Fibroblast of skin of abdomen (primary cell): ENCODE data around the gene SEPTIN3. TPM values are rescaled to one million over a fixed set of nuclear protein-coding genes. Genes with fewer than 3 reads are reported as not detected.

Source experiments
- DNase-seq: peaks from one replicate; pipeline ENCODE4 v3.0.0-alpha.2; 2013
- polyA plus RNA-seq, 2 experiments: library from polyadenylated mRNA; unstranded; fragments of 120-200 nt; gene quantifications; one replicate each; pipeline ENCODE4 v1.2.1, GENCODE V29; 2013; ENCODE audit not compliant: insufficient read length in 2 of 2

SEPTIN3 gene
- 0.41 TPM for polyA plus RNA-seq (2013, experiment 1 of 2; ENCODE audit: insufficient read length)
- polyA plus RNA-seq (2013, experiment 2 of 2; ENCODE audit: insufficient read length), result 0.37 TPM

- no peak for DNase-seq
Measured at GRCh38 chr22:41969110-41969646, at the start of gene SEPTIN3. Gene SEPTIN3 (plus strand): TSS chr22:41969443. CDS start chr22:41971493, 2,050 bp downstream.

DNA sequence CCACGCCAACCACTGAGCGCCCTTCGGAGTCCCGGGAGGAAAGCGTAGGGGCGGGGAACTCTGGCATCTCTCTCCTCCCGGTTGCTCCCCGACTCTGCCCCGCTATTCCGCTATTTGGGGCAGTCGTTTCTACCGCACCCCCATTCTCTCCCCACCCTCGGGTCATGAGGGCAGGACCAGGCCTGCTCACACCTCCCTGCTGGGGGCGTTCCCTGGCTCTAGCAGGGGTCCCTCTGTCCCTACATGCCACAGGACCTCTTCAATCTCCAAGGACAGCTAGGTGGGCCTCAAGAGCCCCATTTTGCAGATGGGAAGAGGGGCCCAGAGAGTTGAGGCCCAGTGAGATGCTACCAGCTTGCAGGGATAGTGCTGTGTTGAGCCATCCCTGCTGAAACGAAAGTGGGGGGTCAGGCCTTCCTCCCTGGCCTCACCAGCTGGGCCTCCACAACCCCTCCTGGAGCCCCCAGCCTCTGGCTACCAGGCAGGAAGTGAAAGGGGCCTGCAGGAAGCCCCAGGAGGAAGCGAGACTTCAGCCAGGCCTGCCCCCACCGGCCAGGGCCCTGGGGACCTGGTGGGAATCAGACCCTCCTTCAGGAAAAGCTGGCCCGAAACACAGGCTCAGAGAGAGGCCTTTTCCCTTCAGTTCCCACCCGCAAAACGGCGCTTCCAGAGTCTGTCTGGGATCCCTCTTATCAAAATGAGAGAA, 48.8 kb upstream of the SEPTIN3 start:
- DNase-seq, result no peak

DNA sequence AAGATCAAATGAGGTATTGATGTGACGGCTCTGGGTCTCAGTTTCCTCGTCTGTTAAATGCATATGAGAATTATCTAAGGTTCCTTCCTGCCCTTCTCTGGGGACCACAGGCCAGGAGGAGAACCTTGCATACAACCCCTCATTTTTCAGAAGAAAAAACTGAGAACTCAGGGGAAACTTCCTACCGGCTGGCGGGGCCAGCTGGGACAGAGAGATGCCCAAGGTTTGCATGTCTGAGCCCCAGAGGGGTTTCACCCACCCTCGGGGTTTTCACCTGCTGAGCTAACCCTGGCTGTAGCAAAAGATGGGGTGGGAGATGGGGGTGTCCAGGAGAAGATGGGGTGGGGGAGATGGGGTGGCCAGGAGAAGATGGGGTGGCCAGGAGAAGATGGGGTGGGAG, 46.9 kb upstream of the SEPTIN3 start:
- DNase-seq, result no peak

DNA sequence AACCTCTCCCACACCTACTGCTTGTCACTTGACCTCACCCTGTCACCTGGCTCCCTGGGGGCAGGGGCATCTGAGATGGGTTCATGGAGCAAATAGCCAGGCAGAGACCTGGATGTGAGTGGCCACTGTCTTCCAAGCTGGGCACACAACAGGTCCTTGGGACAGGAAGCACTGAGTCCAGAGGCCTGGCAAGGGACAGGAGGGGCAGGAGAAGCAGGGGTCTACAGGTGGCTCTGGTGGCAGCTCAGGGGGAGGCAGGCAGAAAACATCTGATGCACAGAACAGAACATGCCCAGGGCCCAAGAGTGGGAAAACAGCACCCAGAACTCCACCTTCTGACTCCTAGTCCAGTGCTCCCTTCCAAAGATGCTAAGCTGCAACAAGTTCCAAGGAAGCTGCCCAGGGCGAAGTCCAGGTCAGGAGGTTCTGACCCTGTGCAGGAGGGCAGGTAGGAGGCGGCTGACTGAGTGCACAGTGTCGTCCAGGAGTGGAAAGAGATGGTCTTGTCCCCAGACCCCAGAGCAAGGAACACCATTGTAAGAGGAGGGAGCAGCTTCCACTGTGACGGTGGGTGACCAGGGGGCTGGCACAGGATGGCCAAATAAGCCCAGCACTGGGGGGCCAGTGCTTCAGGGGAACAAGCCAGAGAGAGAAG, 46.2 kb upstream of the SEPTIN3 start:
- DNase-seq, result no peak

GRCh38 chr22:41923595-41924276, 45.5 kb upstream of the SEPTIN3 start:
- DNase-seq, result no peak

GRCh38 chr22:41925783-41926460, 43.3 kb upstream of the SEPTIN3 start:
- DNase-seq, result peak; percentile 31

- DNase-seq, result no peak
Measured at GRCh38 chr22:41927813-41928212, 41.4 kb upstream of the SEPTIN3 start.

GRCh38 chr22:41928593-41929417, 40.4 kb upstream of the SEPTIN3 start:
- no peak for DNase-seq

DNA sequence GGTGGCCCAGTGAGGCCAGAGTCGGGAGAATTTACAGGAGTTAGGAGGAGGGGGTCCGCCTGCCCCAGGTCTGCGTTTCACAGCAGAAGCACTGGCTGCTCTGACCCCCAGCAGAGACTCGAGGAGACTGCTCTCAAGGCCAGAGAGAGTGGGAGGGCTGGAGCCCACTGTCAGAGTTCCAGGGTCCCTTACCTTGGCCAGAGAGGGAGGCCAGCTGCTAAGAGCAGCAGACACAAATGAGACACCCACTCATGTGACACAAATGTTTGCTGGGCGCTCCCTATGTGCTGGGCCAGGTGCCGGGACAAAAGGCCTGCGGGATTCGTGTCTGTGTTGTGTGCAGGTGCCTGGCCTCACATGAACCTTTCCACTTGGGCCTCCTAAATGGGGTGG, 39.8 kb upstream of the SEPTIN3 start:
- DNase-seq, result no peak

DNA sequence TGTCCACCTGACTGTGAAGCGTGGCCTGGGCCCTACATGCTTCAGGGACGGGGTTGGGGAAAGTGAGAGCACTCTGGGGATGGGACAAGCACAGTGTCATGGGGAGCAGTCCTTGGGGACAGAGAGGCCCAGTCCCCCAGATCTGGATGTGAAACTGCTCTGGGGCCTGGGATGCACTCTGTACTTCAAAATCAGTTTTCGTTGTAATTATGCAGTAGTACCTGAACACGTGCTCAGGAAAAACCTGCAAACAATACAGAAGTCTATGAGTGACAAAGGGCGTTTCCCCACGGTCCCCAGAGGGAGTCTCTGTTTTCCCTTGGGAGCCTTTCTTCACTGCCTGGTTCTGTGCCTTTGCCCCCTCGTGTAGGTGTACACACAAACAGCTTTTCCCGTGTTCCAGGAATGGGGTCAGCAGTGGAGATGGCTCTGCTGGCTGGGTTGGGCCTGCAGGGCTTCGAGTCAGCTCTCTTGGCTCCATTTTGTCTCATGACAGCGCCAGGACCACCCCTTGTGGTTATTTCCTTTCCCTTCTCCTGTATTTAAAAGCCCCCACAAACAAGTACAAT, 37.5 kb upstream of the SEPTIN3 start:
- no peak for DNase-seq

- no peak for DNase-seq
Measured at GRCh38 chr22:41932353-41932752, 36.9 kb upstream of the SEPTIN3 start.

- DNase-seq, result no peak
Measured at GRCh38 chr22:41933411-41934177, 35.6 kb upstream of the SEPTIN3 start.

- no peak for DNase-seq
Measured at GRCh38 chr22:41934284-41935014, 34.8 kb upstream of the SEPTIN3 start.

DNA sequence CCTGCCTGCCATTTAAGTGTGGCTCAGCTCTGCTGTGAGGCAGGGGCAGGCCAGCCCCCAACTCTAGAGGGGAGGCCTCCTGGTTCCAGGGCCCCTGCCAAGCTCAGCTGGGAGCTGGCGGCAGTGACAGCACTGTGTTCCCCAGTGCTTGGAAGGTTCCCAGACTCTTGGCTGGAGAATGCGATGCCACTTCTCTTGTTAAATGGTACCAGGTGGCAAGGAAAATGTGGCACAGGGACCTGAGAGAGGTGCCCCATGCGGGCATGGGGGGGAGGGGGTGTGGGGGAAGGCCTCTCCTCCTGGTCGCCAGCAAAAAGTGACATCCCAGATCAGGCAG, 34.3 kb upstream of the SEPTIN3 start:
- DNase-seq, result no peak

DNA sequence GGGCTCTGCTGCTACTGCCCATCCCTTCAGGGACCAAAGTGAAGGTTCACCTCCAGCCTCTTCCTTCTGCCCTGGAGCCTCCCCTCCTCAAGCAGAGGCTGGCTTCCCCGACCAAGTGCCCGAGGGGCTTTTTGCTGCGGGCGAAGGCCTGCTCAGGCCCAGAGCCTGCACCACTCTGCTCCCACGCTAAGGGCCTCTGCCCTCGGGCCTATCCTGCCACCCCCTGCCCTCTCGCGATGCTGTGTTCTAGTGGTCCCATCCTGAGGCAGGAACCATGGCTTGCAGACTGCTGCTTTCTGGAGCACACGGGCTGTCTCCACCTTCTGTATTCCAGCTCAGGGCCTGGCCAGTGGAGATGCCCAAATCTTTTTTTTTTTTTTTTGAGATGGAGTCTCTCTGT, 33.7 kb upstream of the SEPTIN3 start:
- no peak for DNase-seq

DNA sequence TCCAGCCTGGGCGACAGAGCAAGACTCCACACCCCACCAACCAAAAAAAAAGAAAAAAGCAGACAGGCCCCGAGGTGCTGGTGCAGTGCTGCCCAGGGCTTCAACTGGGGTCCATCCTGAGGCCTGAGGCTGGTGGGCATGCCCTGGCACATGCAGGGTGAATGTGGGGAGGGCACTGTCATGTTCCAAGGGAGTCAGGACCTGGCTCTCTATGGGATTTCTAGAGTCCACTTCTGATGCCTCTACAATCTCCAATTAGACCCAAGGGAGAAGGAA, 32.4 kb upstream of the SEPTIN3 start:
- DNase-seq, result no peak

- DNase-seq, result no peak
Measured at GRCh38 chr22:41939981-41940831, 29.0 kb upstream of the SEPTIN3 start.

GRCh38 chr22:41940832-41941765, 28.1 kb upstream of the SEPTIN3 start:
- DNase-seq, result peak; percentile 79
